Natural killer cell treated with Interleukin-12 subunit alpha and Interleukin-12 subunit beta and Interleukin-15 and Interleukin-18, amount 100 ng/mL, for 72 hours (primary cell): ENCODE data around the gene PGM2L1. TPM values are rescaled to one million over a fixed set of nuclear protein-coding genes. Genes with fewer than 3 reads are reported as not detected.
"Not testable (repeated sequence)": the region's sequence is repeated elsewhere in the genome, so short reads cannot be mapped to it uniquely, and the experiment has no call there.

Experiments
- ATAC-seq, 2 donors: fragments of 150-1000 bp; cut with Tn5 transposase in 1 of 2; sonication (Bioruptor Pico), chemical (Tn5 transposase) in 1 of 2; 2 replicates each; pipeline ENCODE4 v1.10.0; 2021
- DNase-seq: peaks from one replicate; pipeline ENCODE4 v3.0.0; 2022; ENCODE audit warnings: low spot score
- H3K27ac Mint-ChIP-seq, 2 donors: 1 replicate in 1 of 2; 2 replicates in 1 of 2; pipeline ENCODE4 v1.8.0; 2022; ENCODE audit warnings: mixed read lengths in 2 of 2, mild to moderate bottlenecking in 1 of 2, moderate library complexity in 1 of 2
- H3K27me3 Mint-ChIP-seq, 2 donors: 1 replicate in 1 of 2; 2 replicates in 1 of 2; pipeline ENCODE4 v1.8.0; 2022; ENCODE audit warnings: mixed read lengths in 2 of 2
- H3K36me3 Mint-ChIP-seq: one replicate; pipeline ENCODE4 v1.8.0; 2022; ENCODE audit warnings: mixed read lengths
- H3K4me1 Mint-ChIP-seq, 2 donors: 1 replicate in 1 of 2; 2 replicates in 1 of 2; pipeline ENCODE4 v1.8.0; 2022; ENCODE audit warnings: low read depth in 2 of 2, mixed read lengths in 2 of 2, mild to moderate bottlenecking in 1 of 2
- H3K4me3 Mint-ChIP-seq: one replicate; pipeline ENCODE4 v1.8.0; 2022; ENCODE audit warnings: mixed read lengths
- H3K9me3 Mint-ChIP-seq: 2 replicates; pipeline ENCODE4 v1.8.0; 2022; ENCODE audit warnings: mixed read lengths
- total RNA-seq, 2 donors: library from RNA; stranded (reverse); gene quantifications; one replicate each; pipeline ENCODE4 v1.2.3, GENCODE V29; 2022

The PGM2L1 gene
- total RNA-seq, 2 donors from 2014 or later, result 1.4 to 2.4 TPM

GRCh38 chr11:74341921-74342320 is 56.3 kb downstream of the PGM2L1 start:
- Mint-ChIP-seq H3K4me3 (no peak overlapping the region), H3K4me1 (no peaks in the 10 kb centered on the region), H3K9me3 (no peaks in the 10 kb centered on the region), H3K27ac (no peak overlapping the region), H3K27me3 (no peaks in the 10 kb centered on the region), H3K36me3 (no peaks in the 10 kb centered on the region)
- DNase-seq, result no peak
- no peak for ATAC-seq

- no peaks in the 10 kb centered on the region for H3K9me3 Mint-ChIP-seq
These were observed 58.6 kb downstream of the PGM2L1 start for GRCh38 chr11:74339619-74340018.

GRCh38 chr11:74338963-74339362 is 59.3 kb downstream of the PGM2L1 start:
- DNase-seq, result no peak
- Mint-ChIP-seq H3K4me1 (no peaks in the 10 kb centered on the region), H3K9me3 (no peaks in the 10 kb centered on the region), H3K4me3 (no peak overlapping the region), H3K27ac (no peak overlapping the region), H3K36me3 (no peaks in the 10 kb centered on the region), H3K27me3 (no peaks in the 10 kb centered on the region)
- ATAC-seq, result no peak

More at GRCh38 chr11:74339619-74340018, 58.6 kb downstream of the PGM2L1 start:
- Mint-ChIP-seq H3K27ac (no peak overlapping the region), H3K27me3 (no peaks in the 10 kb centered on the region), H3K36me3 (no peaks in the 10 kb centered on the region), H3K4me1 (no peaks in the 10 kb centered on the region), H3K4me3 (no peak overlapping the region)
- ATAC-seq (no peak), DNase-seq (no peak)

- DNase-seq (no peak), ATAC-seq (no peak)
- Mint-ChIP-seq H3K27ac (no peak overlapping the region), H3K27me3 (no peaks in the 10 kb centered on the region), H3K4me3 (no peak overlapping the region), H3K9me3 (no peaks in the 10 kb centered on the region), H3K36me3 (no peaks in the 10 kb centered on the region), H3K4me1 (no peaks in the 10 kb centered on the region)
These were observed 65.0 kb downstream of the PGM2L1 start for GRCh38 chr11:74333193-74333592.

- H3K36me3 Mint-ChIP-seq, result no peaks in the 10 kb centered on the region
These were observed 65.9 kb downstream of the PGM2L1 start for GRCh38 chr11:74332291-74332690.

GRCh38 chr11:74331000-74331399 is 67.2 kb downstream of the PGM2L1 start:
- H3K4me3 Mint-ChIP-seq, DNase-seq, ATAC-seq, H3K27ac Mint-ChIP-seq, H3K36me3 Mint-ChIP-seq, H3K4me1 Mint-ChIP-seq, H3K9me3 Mint-ChIP-seq, H3K27me3 Mint-ChIP-seq: not testable (repeated sequence)

More at GRCh38 chr11:74332291-74332690, 65.9 kb downstream of the PGM2L1 start:
- Mint-ChIP-seq H3K27ac (no peak overlapping the region), H3K4me1 (no peaks in the 10 kb centered on the region), H3K4me3 (no peak overlapping the region), H3K9me3 (no peaks in the 10 kb centered on the region), H3K27me3 (no peaks in the 10 kb centered on the region)
- ATAC-seq (no peak), DNase-seq (no peak)

- ATAC-seq (no peak), DNase-seq (no peak)
- no peaks in the 10 kb centered on the region for H3K4me1 Mint-ChIP-seq
- H3K4me3 Mint-ChIP-seq, result no peak overlapping the region
- H3K36me3 Mint-ChIP-seq, result no peaks in the 10 kb centered on the region
- no peak overlapping the region for H3K27ac Mint-ChIP-seq
- H3K27me3 Mint-ChIP-seq, result peaks cover 0 to 3% of the 10 kb centered on the region in 2 donors
- no peaks in the 10 kb centered on the region for H3K9me3 Mint-ChIP-seq
These were observed 68.0 kb downstream of the PGM2L1 start for GRCh38 chr11:74330075-74330858.

GRCh38 chr11:74327076-74327475 is 71.2 kb downstream of the PGM2L1 start:
- Mint-ChIP-seq H3K4me1 (no peaks in the 10 kb centered on the region), H3K9me3 (no peaks in the 10 kb centered on the region), H3K4me3 (no peak overlapping the region), H3K27me3 (peaks cover 4 to 23% of the 10 kb centered on the region in 2 donors), H3K27ac (no peak overlapping the region), H3K36me3 (no peaks in the 10 kb centered on the region)
- ATAC-seq (no peak), DNase-seq (no peak)

- DNase-seq (no peak), ATAC-seq (no peak)
- H3K36me3 Mint-ChIP-seq, result no peaks in the 10 kb centered on the region
- H3K27ac Mint-ChIP-seq, result no peak overlapping the region
- no peaks in the 10 kb centered on the region for H3K4me1 Mint-ChIP-seq
- H3K9me3 Mint-ChIP-seq, result no peaks in the 10 kb centered on the region
- H3K27me3 Mint-ChIP-seq, result peaks cover 8 to 27% of the 10 kb centered on the region in 2 donors
- no peak overlapping the region for H3K4me3 Mint-ChIP-seq
These were observed 71.6 kb downstream of the PGM2L1 start for GRCh38 chr11:74326665-74327064.

GRCh38 chr11:74325649-74326645 is 72.3 kb downstream of the PGM2L1 start:
- no peaks in the 10 kb centered on the region for H3K36me3 Mint-ChIP-seq
- DNase-seq (no peak), ATAC-seq (no peak)
- H3K9me3 Mint-ChIP-seq, result no peaks in the 10 kb centered on the region
- no peak overlapping the region for H3K4me3 Mint-ChIP-seq
- H3K4me1 Mint-ChIP-seq, result no peaks in the 10 kb centered on the region
- peaks cover 10 to 29% of the 10 kb centered on the region in 2 donors for H3K27me3 Mint-ChIP-seq
- no peak overlapping the region for H3K27ac Mint-ChIP-seq

GRCh38 chr11:74322667-74323066 is 75.6 kb downstream of the PGM2L1 start:
- ATAC-seq (no peak), DNase-seq (no peak)
- Mint-ChIP-seq H3K27me3 (peaks cover 15 to 35% of the 10 kb centered on the region in 2 donors), H3K27ac (no peak overlapping the region), H3K36me3 (peaks cover 5% of the 10 kb centered on the region), H3K9me3 (no peaks in the 10 kb centered on the region), H3K4me3 (no peak overlapping the region), H3K4me1 (no peaks in the 10 kb centered on the region)

- no peak for ATAC-seq
- Mint-ChIP-seq H3K9me3 (peaks cover 3% of the 10 kb centered on the region), H3K27ac (no peak overlapping the region)
These were observed 76.6 kb downstream of the PGM2L1 start for GRCh38 chr11:74321487-74322188.

GRCh38 chr11:74320538-74320937 is 77.7 kb downstream of the PGM2L1 start:
- Mint-ChIP-seq H3K27me3 (peaks cover 21 to 48% of the 10 kb centered on the region in 2 donors), H3K36me3 (peaks cover 20% of the 10 kb centered on the region), H3K9me3 (peaks cover 3% of the 10 kb centered on the region), H3K4me1 (no peaks in the 10 kb centered on the region), H3K4me3 (no peak overlapping the region), H3K27ac (no peak overlapping the region)
- no peak for DNase-seq
- ATAC-seq, result no peak

More at GRCh38 chr11:74321487-74322188, 76.6 kb downstream of the PGM2L1 start:
- Mint-ChIP-seq H3K27me3 (peaks cover 22 to 45% of the 10 kb centered on the region in 2 donors), H3K4me3 (no peak overlapping the region), H3K36me3 (peaks cover 16% of the 10 kb centered on the region), H3K4me1 (no peaks in the 10 kb centered on the region)
- no peak for DNase-seq
